Activated naive CD8-positive, alpha-beta T cell treated with anti-CD3 and anti-CD28 coated beads, Interleukin-2, amount 10 ng/mL, durations not matched to agents 7 days and 5 days (primary cell): ENCODE data around the gene SH2D3C. TPM values are rescaled to one million over a fixed set of nuclear protein-coding genes. Genes with fewer than 3 reads are reported as not detected.

Experiments used
- ATAC-seq: fragments of 150-1000 bp; cut with Tn5 transposase; one replicate; pipeline ENCODE4 v1.10.0; 2021; ENCODE audit warnings: low read depth, moderate library complexity
- POLR2A ChIA-PET: fragments of 350-600 bp; sonication (Branson Sonifier 250); formaldehyde crosslinking; loops from one replicate; lab custom pipeline; 2021; ENCODE audit warnings: antibody characterized with exemption; lab: Charles Lee
- DNase-seq: peaks from one replicate; pipeline ENCODE4 v3.0.0; 2021
- H3K27ac Mint-ChIP-seq: one replicate; pipeline ENCODE4 v1.8.0; 2022; ENCODE audit warnings: mild to moderate bottlenecking, mixed read lengths
- H3K27me3 Mint-ChIP-seq: one replicate; pipeline ENCODE4 v1.8.0; 2022; ENCODE audit warnings: mild to moderate bottlenecking, moderate library complexity, mixed read lengths
- H3K36me3 Mint-ChIP-seq: one replicate; pipeline ENCODE4 v1.8.0; 2021; ENCODE audit warnings: mild to moderate bottlenecking, mixed read lengths
- H3K4me1 Mint-ChIP-seq: one replicate; pipeline ENCODE4 v1.8.0; 2021; ENCODE audit warnings: mixed read lengths
- H3K4me3 Mint-ChIP-seq: one replicate; pipeline ENCODE4 v1.8.0; 2022; ENCODE audit warnings: mild to moderate bottlenecking, moderate library complexity, mixed read lengths
- H3K9me3 Mint-ChIP-seq: one replicate; pipeline ENCODE4 v1.8.0; 2021; ENCODE audit warnings: mixed read lengths
- total RNA-seq, 2 experiments: library from RNA; stranded (reverse); gene quantifications; one replicate each; pipeline ENCODE4 v1.2.3, GENCODE V29; 2021

Gene SH2D3C
- total RNA-seq, 2 experiments from 2014 or later, result 64.6 to 67.1 TPM

DNA sequence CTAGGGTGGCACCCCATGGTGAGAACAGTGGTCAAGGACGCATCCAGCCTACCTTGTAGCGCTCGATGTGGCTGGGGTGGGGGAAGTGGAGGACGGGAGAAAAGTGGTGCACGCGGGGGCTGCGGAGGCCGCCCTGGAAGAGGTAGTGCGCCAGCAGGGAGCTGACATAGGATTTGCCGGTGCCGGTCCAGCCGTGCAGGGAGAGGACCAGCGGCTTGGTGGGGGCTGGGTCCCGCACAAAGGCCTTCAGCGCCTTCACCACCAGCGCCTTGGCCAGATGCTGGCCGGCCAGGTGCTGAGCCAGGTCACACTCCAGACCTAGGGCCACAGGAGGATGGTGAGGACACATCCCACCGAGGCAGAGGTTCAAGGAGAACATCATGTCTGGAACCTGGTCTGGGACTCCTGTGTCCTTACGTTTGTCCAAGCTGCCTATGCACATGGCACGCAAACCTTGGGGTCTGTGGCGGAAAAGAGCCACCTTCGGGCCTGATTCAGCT lies 44.2 kb downstream of the SH2D3C start:
- no peak for DNase-seq
- no peak for ATAC-seq
- H3K27me3 Mint-ChIP-seq, result no peaks in the 10 kb centered on the region
- no peaks in the 10 kb centered on the region for H3K9me3 Mint-ChIP-seq
- POLR2A ChIA-PET, result interaction anchor here (0.5 to 2.2 kb wide), 30 partner anchors 10 to 1338 kb away, joined by 3 to 29 read pairs (median 5); partner anchors contain the start of genes CDK9, CFAP157, LRSAM1 and PTRH1
- H3K4me3 Mint-ChIP-seq, result peak overlapping the region; percentile 87
- H3K27ac Mint-ChIP-seq, result peak overlapping the region; percentile 79
- H3K36me3 Mint-ChIP-seq, result peaks cover 8% of the 10 kb centered on the region
- H3K4me1 Mint-ChIP-seq, result peaks cover 14% of the 10 kb centered on the region

DNA sequence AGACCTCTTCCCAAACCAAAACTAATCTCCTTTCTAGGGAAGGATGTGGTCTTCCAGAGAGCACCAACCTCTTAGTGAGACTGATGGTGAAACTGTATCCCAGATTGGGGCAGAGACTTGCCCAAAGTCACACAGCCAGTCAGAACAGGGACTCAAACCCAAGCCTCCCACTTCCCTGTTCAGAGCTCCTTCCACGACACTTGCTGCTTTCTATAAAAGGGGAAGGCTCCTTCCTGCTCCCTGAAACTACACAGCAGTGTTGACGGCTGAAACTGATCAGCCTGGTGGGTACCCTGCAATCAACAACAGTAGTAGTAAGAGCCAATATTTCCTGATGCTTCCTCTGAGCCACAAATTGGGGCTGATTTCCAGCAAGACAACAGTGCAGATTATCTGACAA lies 44.9 kb downstream of the SH2D3C start:
- Mint-ChIP-seq H3K4me1 (peaks cover 14% of the 10 kb centered on the region), H3K27me3 (no peaks in the 10 kb centered on the region), H3K36me3 (peaks cover 5% of the 10 kb centered on the region), H3K9me3 (no peaks in the 10 kb centered on the region), H3K27ac (peak overlapping the region; percentile 79), H3K4me3 (peak overlapping the region; percentile 87)
- ATAC-seq (no peak), DNase-seq (no peak)
- POLR2A ChIA-PET, result interaction anchor here (1.9 kb wide), 1 partner anchor 27 kb away, joined by 5 read pairs; the partner anchor contains the start of gene CFAP157

DNA sequence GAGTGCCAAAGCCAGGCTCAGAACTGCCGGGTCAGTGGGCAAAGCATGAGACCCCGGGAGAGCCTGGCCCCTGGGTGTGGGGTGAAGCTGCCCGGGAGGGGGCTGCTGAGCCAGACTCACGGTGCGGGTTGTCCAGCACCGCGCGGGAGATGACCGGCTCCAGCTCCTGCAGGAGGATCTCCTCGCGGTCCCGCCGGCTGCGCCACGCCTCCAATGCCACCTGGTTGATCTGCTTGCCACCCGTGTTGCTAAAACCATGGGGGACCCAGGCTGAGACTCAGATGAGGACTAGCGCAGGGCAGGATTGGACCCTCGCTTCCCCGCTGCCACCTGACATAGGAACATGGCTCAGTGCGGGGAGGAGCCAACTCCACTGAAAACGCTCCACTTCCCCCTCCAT lies 46.0 kb downstream of the SH2D3C start:
- ATAC-seq, result no peak
- POLR2A ChIA-PET, result interaction anchor here (1.1 kb wide), 1 partner anchor 11 kb away, joined by 3 read pairs; no protein-coding TSS in a partner anchor
- H3K27ac Mint-ChIP-seq, result no peak overlapping the region
- H3K27me3 Mint-ChIP-seq, result no peaks in the 10 kb centered on the region
- no peak overlapping the region for H3K4me3 Mint-ChIP-seq
- H3K4me1 Mint-ChIP-seq, result peaks cover 14% of the 10 kb centered on the region
- H3K36me3 Mint-ChIP-seq, result no peaks in the 10 kb centered on the region
- no peaks in the 10 kb centered on the region for H3K9me3 Mint-ChIP-seq
- no peak for DNase-seq

DNA sequence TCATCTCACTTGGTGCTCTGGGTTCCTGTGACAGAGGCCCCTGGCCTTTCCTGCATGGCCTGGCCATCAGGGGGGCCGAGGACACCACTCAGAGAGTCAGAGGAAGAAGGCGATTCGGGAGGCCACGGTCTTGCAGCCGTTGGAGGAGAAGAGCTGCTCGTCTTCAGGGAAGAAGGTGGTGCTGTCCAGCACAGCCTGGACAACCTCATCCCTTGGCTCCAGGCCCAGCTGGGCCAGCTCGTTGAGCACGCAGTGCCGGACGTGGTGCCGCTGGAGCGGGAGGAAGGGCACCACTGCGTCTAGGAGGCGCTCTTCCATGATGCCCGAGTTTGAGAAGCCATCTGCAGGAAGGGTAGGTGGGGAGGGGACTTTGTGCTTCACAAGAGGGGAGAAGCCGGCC lies 46.5 kb downstream of the SH2D3C start:
- Mint-ChIP-seq H3K27me3 (no peaks in the 10 kb centered on the region), H3K9me3 (no peaks in the 10 kb centered on the region), H3K4me3 (no peak overlapping the region), H3K27ac (no peak overlapping the region), H3K4me1 (peaks cover 14% of the 10 kb centered on the region), H3K36me3 (no peaks in the 10 kb centered on the region)
- ATAC-seq (no peak), DNase-seq (no peak)
- POLR2A ChIA-PET, result interaction anchor here (1.1 kb wide), 1 partner anchor 10 kb away, joined by 3 read pairs; no protein-coding TSS in a partner anchor

DNA sequence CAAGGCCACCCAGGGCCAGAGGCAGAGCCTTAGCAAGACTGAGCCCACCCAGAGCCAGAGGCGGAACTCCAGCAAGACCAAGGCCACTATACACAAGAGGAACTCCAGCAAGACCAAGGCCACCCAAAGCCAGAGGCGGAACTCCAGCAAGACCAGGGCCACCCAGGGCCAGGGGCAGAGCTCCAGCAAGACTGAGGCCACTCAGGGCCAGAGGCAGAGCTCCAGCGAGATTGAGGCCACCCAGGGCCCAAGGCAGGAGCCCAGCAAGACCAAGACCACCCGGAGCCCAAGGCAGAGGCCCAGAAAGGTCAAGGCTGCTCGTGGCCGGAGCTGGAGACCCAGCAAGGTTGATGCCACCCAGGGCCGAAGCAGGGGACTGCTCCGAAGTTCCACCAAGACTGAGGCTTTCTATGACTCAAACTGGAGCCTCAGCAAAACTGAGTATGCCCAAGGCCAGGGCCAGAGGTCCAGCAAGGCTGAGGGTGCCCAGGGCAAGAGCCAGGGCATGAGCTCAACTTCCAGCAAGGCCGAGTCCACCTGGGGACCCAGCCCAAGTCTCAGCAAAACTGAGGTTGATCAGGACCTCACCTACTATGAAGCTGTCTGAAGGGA lies 47.6 kb downstream of the SH2D3C start:
- DNase-seq (no peak), ATAC-seq (no peak)
- Mint-ChIP-seq H3K4me1 (peaks cover 14% of the 10 kb centered on the region), H3K36me3 (no peaks in the 10 kb centered on the region), H3K27ac (no peak overlapping the region), H3K27me3 (no peaks in the 10 kb centered on the region), H3K9me3 (no peaks in the 10 kb centered on the region), H3K4me3 (no peak overlapping the region)
- POLR2A ChIA-PET, result interaction anchor here (1.2 kb wide), 1 partner anchor 119 kb away, joined by 3 read pairs; the partner anchor contains the start of gene STXBP1

DNA sequence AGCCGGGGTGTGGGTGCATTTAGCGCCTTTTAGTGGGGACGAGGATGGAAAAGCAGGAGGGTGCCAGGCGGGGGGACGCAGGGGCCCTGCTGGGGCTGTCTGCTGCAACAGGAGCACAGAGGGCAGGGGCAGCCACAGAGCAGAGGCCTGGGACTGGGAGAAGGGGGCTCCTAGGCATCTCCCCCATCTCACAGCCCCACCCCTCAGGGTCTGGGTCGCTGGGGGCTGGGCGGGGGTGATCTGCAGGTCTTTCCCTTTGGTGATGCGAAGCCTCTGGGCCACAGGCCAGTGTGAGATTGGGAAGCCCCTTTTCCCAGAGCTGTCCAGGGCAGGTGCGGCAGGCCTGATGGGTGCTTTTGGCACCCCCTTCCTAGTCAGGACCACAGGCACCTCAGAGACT lies 48.2 kb downstream of the SH2D3C start:
- Mint-ChIP-seq H3K4me3 (no peak overlapping the region), H3K4me1 (peaks cover 9% of the 10 kb centered on the region), H3K27me3 (no peaks in the 10 kb centered on the region), H3K27ac (no peak overlapping the region), H3K36me3 (no peaks in the 10 kb centered on the region), H3K9me3 (no peaks in the 10 kb centered on the region)
- ATAC-seq (no peak), DNase-seq (no peak)
- POLR2A ChIA-PET, result no interaction called here

DNA sequence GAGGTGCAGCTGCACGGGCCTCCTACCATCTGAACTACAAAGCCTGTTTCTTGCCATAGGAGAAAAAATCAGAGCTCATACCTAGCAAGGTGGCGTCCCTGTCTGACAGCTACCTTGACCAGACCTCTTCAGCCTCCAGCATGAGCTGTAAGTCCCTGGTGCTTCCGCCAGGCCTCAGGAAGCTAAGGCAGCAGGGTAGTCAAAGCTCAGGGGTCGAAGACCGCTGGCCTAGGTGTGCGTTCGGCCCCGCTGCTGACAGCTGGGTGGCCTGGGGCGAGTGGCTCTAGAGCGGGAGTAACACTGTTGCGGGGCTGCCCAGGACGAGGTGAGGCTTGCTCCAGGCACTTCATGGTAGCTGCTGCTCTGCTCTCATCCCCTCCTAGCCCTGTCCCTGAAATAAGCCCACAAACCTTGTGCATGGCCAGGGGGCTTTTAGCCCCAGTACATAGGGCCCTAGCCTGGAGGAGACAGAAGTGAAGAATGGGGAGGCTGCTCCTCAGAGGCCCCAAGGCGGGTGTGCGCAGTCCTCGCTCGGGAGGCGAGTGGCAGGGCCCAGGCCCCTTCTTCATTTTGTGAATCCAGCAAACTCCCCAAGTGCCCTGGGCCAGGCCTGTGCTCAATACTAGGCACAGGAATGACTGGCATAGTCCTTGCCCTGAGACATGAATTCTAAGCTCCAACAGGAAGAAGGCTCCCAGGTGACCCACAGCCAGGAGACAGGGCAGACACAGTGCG lies 48.8 kb downstream of the SH2D3C start:
- H3K27me3 Mint-ChIP-seq, result no peaks in the 10 kb centered on the region
- H3K9me3 Mint-ChIP-seq, result no peaks in the 10 kb centered on the region
- no peak for DNase-seq
- POLR2A ChIA-PET, result no interaction called here
- no peak overlapping the region for H3K4me3 Mint-ChIP-seq
- no peaks in the 10 kb centered on the region for H3K36me3 Mint-ChIP-seq
- H3K4me1 Mint-ChIP-seq, result peaks cover 8% of the 10 kb centered on the region
- ATAC-seq, result no peak
- H3K27ac Mint-ChIP-seq, result peak overlapping the region; percentile 25

DNA sequence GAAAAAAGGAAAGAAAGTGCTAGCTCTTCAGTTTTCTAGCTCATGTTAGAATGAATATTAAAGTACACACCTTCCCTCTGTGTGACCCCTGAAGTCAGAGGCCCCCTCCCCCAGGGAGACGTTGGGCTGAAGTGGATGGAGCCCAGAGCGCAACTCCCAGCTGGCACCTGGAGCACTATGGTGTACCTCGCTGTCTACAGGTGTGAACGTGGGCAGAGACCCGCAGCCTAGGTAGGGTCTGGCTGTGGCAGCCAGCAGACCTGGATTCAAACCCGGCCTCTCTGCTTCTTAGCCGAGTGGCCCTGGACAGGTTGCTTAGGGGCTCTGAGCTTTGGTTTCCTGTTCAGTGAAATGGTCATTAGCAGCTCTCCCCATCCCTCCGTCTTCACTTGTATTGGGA lies 49.7 kb downstream of the SH2D3C start:
- DNase-seq, result no peak
- H3K36me3 Mint-ChIP-seq, result no peaks in the 10 kb centered on the region
- POLR2A ChIA-PET, result no interaction called here
- H3K4me1 Mint-ChIP-seq, result peaks cover 4% of the 10 kb centered on the region
- no peak for ATAC-seq
- no peak overlapping the region for H3K4me3 Mint-ChIP-seq
- H3K27ac Mint-ChIP-seq, result no peak overlapping the region
- H3K27me3 Mint-ChIP-seq, result no peaks in the 10 kb centered on the region
- no peaks in the 10 kb centered on the region for H3K9me3 Mint-ChIP-seq

DNA sequence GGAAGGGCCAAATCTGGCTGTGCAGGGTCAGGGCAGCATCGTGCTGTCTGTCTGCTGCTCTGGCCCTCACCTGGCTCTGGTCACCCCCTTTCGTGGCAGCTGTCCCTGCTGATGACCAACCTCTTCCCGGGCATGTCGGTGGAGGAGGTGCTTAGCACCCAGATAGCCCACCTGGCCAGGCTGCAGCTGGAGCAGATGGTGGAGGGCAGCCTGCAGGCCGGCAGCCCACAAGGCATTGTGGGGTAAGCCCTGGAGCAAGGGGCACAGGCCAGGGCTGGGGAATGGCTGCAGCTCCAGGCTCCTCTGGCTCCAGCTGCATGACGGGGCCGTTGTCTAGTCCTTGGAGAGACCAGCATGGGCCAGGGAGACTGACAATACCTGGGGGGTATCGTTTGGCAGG lies 51.6 kb downstream of the SH2D3C start:
- H3K36me3 Mint-ChIP-seq, result no peaks in the 10 kb centered on the region
- H3K4me3 Mint-ChIP-seq, result no peak overlapping the region
- ATAC-seq (no peak), DNase-seq (no peak)
- H3K9me3 Mint-ChIP-seq, result no peaks in the 10 kb centered on the region
- peaks cover 4% of the 10 kb centered on the region for H3K4me1 Mint-ChIP-seq
- POLR2A ChIA-PET, result no interaction called here
- H3K27me3 Mint-ChIP-seq, result no peaks in the 10 kb centered on the region
- H3K27ac Mint-ChIP-seq, result no peak overlapping the region

DNA sequence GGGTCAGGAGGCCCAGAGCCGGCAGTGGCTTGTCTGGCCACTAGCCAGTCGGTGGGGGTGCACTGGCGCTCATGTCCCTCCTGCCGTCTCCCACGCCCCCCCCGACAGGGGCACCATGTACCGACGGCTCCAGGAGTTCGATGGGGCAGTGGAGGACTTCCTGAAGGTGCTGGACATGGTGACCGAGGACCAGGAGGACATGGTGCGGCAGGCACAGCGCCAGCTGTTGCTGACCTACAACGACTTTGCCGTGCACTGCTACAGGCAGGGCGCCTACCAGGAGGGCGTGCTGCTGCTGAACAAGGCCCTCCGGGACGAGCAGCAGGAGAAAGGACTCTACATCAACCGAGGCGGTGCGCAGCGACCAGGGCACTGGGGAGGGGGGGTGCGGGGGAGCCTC lies 54.5 kb downstream of the SH2D3C start:
- Mint-ChIP-seq H3K9me3 (no peaks in the 10 kb centered on the region), H3K27ac (no peak overlapping the region), H3K4me1 (peaks cover 22% of the 10 kb centered on the region), H3K27me3 (no peaks in the 10 kb centered on the region), H3K4me3 (no peak overlapping the region), H3K36me3 (no peaks in the 10 kb centered on the region)
- POLR2A ChIA-PET, result interaction anchor here (1.1 kb wide), 1 partner anchor 8 kb away, joined by 3 read pairs; the partner anchor contains the start of genes PTRH1 and TTC16
- no peak for DNase-seq
- ATAC-seq, result no peak

DNA sequence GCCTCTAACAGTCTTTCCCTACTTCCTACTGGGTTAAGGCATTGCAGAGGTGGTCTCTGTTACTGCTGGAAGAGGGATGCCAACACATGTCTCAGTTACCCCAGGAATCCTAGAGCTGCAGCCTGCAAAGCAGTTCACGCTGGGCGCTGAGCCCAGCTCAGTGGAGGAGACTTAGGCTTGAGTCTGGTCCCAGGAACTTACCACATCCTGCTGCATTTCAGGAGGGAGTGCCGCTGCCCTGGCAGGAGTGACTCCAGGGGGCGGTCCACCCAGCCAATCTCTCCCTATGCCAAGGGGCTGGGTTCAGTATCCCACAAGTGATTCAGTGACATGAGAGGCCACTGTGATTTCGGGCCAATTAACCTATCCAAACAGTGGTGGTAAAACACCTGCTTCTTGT lies 55.0 kb downstream of the SH2D3C start:
- no peak overlapping the region for H3K27ac Mint-ChIP-seq
- H3K4me3 Mint-ChIP-seq, result no peak overlapping the region
- no peak for DNase-seq
- H3K27me3 Mint-ChIP-seq, result no peaks in the 10 kb centered on the region
- peaks cover 22% of the 10 kb centered on the region for H3K4me1 Mint-ChIP-seq
- H3K36me3 Mint-ChIP-seq, result no peaks in the 10 kb centered on the region
- H3K9me3 Mint-ChIP-seq, result no peaks in the 10 kb centered on the region
- no peak for ATAC-seq
- POLR2A ChIA-PET, result interaction anchor here (1.1 kb wide), 1 partner anchor 8 kb away, joined by 3 read pairs; the partner anchor contains the start of genes PTRH1 and TTC16

DNA sequence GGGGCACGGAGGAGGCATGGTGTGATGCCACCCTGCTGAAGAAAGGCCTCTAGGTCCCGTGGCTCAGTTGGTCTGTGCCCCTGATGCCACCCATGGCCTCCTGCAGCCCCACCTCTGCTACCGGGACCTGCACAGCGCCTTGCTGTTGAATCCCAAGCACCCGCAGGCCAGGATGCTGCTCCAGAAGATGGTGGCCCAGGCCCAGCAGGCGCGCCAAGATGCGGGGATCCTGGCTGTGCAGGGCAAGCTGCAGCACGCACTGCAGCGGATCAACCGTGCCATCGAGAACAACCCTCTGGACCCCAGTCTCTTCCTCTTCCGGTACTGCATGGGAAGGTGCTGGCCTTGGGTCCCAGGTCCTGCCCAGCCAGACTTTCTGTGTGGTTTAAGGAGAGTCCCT lies 55.5 kb downstream of the SH2D3C start:
- ATAC-seq (no peak), DNase-seq (no peak)
- H3K4me3 Mint-ChIP-seq, result no peak overlapping the region
- H3K27ac Mint-ChIP-seq, result no peak overlapping the region
- H3K4me1 Mint-ChIP-seq, result peaks cover 22% of the 10 kb centered on the region
- no peaks in the 10 kb centered on the region for H3K27me3 Mint-ChIP-seq
- H3K36me3 Mint-ChIP-seq, result no peaks in the 10 kb centered on the region
- POLR2A ChIA-PET, result no interaction called here
- H3K9me3 Mint-ChIP-seq, result no peaks in the 10 kb centered on the region

DNA sequence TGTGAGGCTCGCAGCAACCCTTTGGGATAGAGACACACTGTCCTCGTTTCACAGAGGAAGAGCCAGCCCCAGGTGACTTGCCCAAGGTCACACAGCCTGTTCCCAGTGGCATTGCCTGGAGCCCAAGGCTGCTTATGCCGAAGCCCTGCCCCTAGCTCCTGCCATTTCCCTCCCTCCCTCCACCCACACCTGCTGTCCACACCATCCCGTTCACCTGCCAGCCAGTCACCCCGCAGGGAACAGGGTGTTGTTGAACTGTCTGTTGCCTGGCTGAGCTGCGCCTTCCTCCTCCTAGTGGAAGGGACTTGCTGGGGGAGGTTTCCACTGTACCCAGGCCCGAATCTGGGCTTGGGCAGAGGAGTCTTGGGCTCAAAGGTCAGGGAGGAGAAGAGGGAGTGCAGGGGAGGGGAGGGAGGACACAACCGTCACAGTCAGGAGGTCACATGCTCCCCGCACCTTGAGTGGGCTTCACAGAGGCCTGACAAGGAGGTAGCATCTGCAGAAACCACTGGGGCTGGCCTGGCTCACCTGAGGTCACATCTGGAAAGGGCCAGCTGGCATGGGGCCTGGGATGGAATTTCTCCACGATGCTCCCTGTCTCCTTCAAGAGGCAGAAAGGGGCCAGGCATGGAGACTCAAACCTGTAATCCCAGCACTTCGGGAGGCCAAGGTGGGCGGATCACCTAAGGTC lies 56.3 kb downstream of the SH2D3C start:
- Mint-ChIP-seq H3K4me3 (no peak overlapping the region), H3K9me3 (no peaks in the 10 kb centered on the region), H3K36me3 (no peaks in the 10 kb centered on the region), H3K4me1 (peaks cover 22% of the 10 kb centered on the region), H3K27ac (no peak overlapping the region), H3K27me3 (no peaks in the 10 kb centered on the region)
- ATAC-seq, result no peak
- POLR2A ChIA-PET, result interaction anchor here (1.0 kb wide), 1 partner anchor 10 kb away, joined by 3 read pairs; no protein-coding TSS in a partner anchor
- no peak for DNase-seq
